GM19238 (cell line): ENCODE results near the gene C1R.

Source experiments
- DNase-seq: peaks from one replicate; pipeline ENCODE4 v3.0.0; 2011; ENCODE audit warnings: low spot score; ENCODE audit not compliant: insufficient read length

Gene C1R

GRCh38 chr12:7092229-7092985, at the start of gene C1R:
TSS of gene C1R (minus strand) at chr12:7092445. CDS start at chr12:7092388, 57 bp downstream.
- peak; percentile 63 for DNase-seq

- DNase-seq, result no peak
Measured at GRCh38 chr12:7141351-7142005, 49.2 kb upstream of the C1R start.

GRCh38 chr12:7139200-7139599, 47.0 kb upstream of the C1R start:
- no peak for DNase-seq

GRCh38 chr12:7137908-7138307, 45.7 kb upstream of the C1R start:
- no peak for DNase-seq

- DNase-seq, result no peak
Measured at GRCh38 chr12:7136676-7137075, 44.4 kb upstream of the C1R start.

- DNase-seq, result no peak
Measured at GRCh38 chr12:7136071-7136470, 43.8 kb upstream of the C1R start.

- DNase-seq, result no peak
Measured at GRCh38 chr12:7134396-7135166, 42.3 kb upstream of the C1R start.

- DNase-seq, result no peak
Measured at GRCh38 chr12:7131502-7131866, 39.2 kb upstream of the C1R start.

GRCh38 chr12:7130701-7131501, 38.7 kb upstream of the C1R start:
- peak; percentile 37 for DNase-seq

- DNase-seq, result peak; percentile 100
Measured at GRCh38 chr12:7129872-7130691, 37.8 kb upstream of the C1R start, which contains the start of gene CLSTN3. TSS of gene CLSTN3 (plus strand) at chr12:7130371. CDS start at chr12:7130649, 278 bp downstream.

GRCh38 chr12:7129287-7129871, 37.1 kb upstream of the C1R start:
- no peak for DNase-seq

- DNase-seq, result no peak
Measured at GRCh38 chr12:7128681-7129286, 36.5 kb upstream of the C1R start, which contains the start of gene RBP5. TSS of gene RBP5 (minus strand) at chr12:7128889. CDS start at chr12:7128775, 114 bp downstream.

- DNase-seq, result no peak
Measured at GRCh38 chr12:7127916-7128626, 35.8 kb upstream of the C1R start.

- no peak for DNase-seq
Measured at GRCh38 chr12:7125632-7126227, 33.5 kb upstream of the C1R start.

GRCh38 chr12:7123806-7124522, 31.7 kb upstream of the C1R start:
- no peak for DNase-seq

GRCh38 chr12:7122811-7123769, 30.8 kb upstream of the C1R start:
- no peak for DNase-seq

- DNase-seq, result no peak
Measured at GRCh38 chr12:7121324-7121723, 29.1 kb upstream of the C1R start.
